Spleen (tissue), 11 donors: Measurements from ENCODE around the gene ME2. TPM values are rescaled to one million over a fixed set of nuclear protein-coding genes. Genes with fewer than 3 reads are reported as not detected.

Experiments
- DNase-seq: peaks from one replicate; pipeline ENCODE4 v3.0.0-alpha.2; 2020
- H3K27ac ChIP-seq, 8 donors: fragments of 200-600 bp; sonication (generic) in 7 of 8; 1 replicate in 4 of 8; 2 replicates in 4 of 8; pipeline versions ENCODE4 v1.5.0 to v1.8.0; 2016 to 2021; ENCODE audit warnings: inconsistent platforms in 4 of 8, mild to moderate bottlenecking in 4 of 8, moderate library complexity in 1 of 8
- H3K27me3 ChIP-seq, 7 donors: fragments of 200-600 bp; sonication (generic) in 6 of 7; replicated peaks in 1 of 7; 1 replicate in 4 of 7; 2 replicates in 3 of 7; pipeline versions ENCODE4 v1.5.0 to v1.8.0; 2016 to 2021; ENCODE audit warnings: inconsistent platforms in 3 of 7, mild to moderate bottlenecking in 1 of 7
- H3K36me3 ChIP-seq, 6 donors: fragments of 200-600 bp; sonication (generic) in 5 of 6; 1 replicate in 4 of 6; 2 replicates in 2 of 6; pipeline versions ENCODE4 v1.5.0 to v1.8.0; 2016 to 2021; ENCODE audit warnings: inconsistent platforms in 2 of 6
- H3K4me1 ChIP-seq, 6 donors: fragments of 200-600 bp; sonication (generic) in 5 of 6; 1 replicate in 3 of 6; 2 replicates in 3 of 6; pipeline versions ENCODE4 v1.5.0 to v1.8.0; 2016 to 2021; ENCODE audit warnings: inconsistent platforms in 3 of 6
- H3K4me3 ChIP-seq, 8 donors: fragments of 200-600 bp; sonication (generic) in 7 of 8; 1 replicate in 4 of 8; 2 replicates in 4 of 8; pipeline versions ENCODE4 v1.5.0 to v1.8.0; 2016 to 2021; ENCODE audit warnings: inconsistent platforms in 4 of 8, mild to moderate bottlenecking in 4 of 8, moderate library complexity in 2 of 8
- H3K9me3 ChIP-seq, 8 donors: fragments of 200-600 bp; sonication (generic) in 7 of 8; 1 replicate in 4 of 8; 2 replicates in 4 of 8; pipeline versions ENCODE4 v1.5.0 to v1.8.0; 2016 to 2021; ENCODE audit warnings: inconsistent platforms in 4 of 8
- CTCF ChIP-seq, 11 experiments: fragments of 200-600 bp in 7 of 11; fragments of 450-650 bp in 4 of 11; sonication (generic) in 4 of 11; IDR thresholded peaks in 8 of 11; conservative IDR thresholded peaks in 3 of 11; 1 replicate in 7 of 11; 2 replicates in 4 of 11; pipeline versions ENCODE4 v1.4.0 to v1.8.0; 2016 to 2021; ENCODE audit warnings: antibody characterized with exemption in 11 of 11, inconsistent platforms in 4 of 11, mild to moderate bottlenecking in 1 of 11
- POLR2A ChIP-seq, 3 donors: fragments of 450-650 bp; IDR thresholded peaks; one replicate each; pipeline ENCODE4 v1.5.1; 2017; ENCODE audit warnings: antibody characterized with exemption in 3 of 3, mild to moderate bottlenecking in 1 of 3
- POLR2AphosphoS5 ChIP-seq, 3 donors: sonication (generic); formaldehyde crosslinking; IDR thresholded peaks; one replicate each; pipeline ENCODE4 v1.5.1; 2017; ENCODE audit warnings: antibody characterized with exemption in 3 of 3
- WGBS, 5 donors: extraction: QIAGEN DNeasy Blood & Tissue Kit in 3 of 5; methylation state at CpG; one replicate each; pipeline versions ENCODE4 v1.1.5 to v1.1.7; 2013 to 2018; 5-methylcytosine and 5-hydroxymethylcytosine counted together
- intact Hi-C: fragments of 100-400 bp; cut with DNase I; formaldehyde crosslinking; loops from one replicate; pipeline ENCODE4 v1.15.0; 2023; ENCODE audit warnings: low total_unique reads
- polyA plus RNA-seq, 3 donors: library from polyadenylated mRNA; stranded (reverse); fragments of 200-250 nt; gene quantifications; one replicate each; pipeline ENCODE4 v1.2.1, GENCODE V29; 2013
- total RNA-seq, 7 donors: library from RNA; depleted of rRNA in 3 of 7; stranded (reverse); fragments of >200 nt in 3 of 7; fragmentation: NEBNext Ultra II Directional in 4 of 7; extraction: Animal tissue kit (Norgen Biotek cat#: 25700) in 4 of 7; gene quantifications; one replicate each; pipeline versions ENCODE4 v1.1.0 to v1.2.1, GENCODE V29; 2016 to 2021
- donor health status: healthy with polysubstance abuse.
- donor health status: DM: no; HTN: no; CAD: no; lungs with moderate emphysema.
- donor health status: DM: no; HTN: no; CAD: no.
- donor health status: Bipolar disorder and iron deficiency.
- donor health status: healthy.
- donor health status: DM: no; HTN: no; CAD: no.
- donor health status: DM: yes; HTN: yes; CAD: no.

Gene ME2
- total and polyA plus RNA-seq, 10 donors = 25.9 to 179 (median 95.6) TPM

GRCh38 chr18:50896093-50896492, 17.2 kb downstream of the ME2 start:
- intact Hi-C loops = no loop called here

GRCh38 chr18:50898919-50899318, 20.0 kb downstream of the ME2 start:
- peaks cover 0 to 8% (median 0%) of the 10 kb centered on the region in 6 donors for H3K4me1 ChIP-seq
- WGBS, 5 donors = 89 to 100% (median 93%) methylated on average over 2 of the region's 2 CpGs
- DNase-seq = no peak

More at GRCh38 chr18:50896093-50896492, 17.2 kb downstream of the ME2 start:
- WGBS, 5 donors = 94 to 100% (median 97%) methylated on average over 1 of the region's 1 CpG
- TF ChIP-seq POLR2A (IDR thresholded peaks at IDR 0.05) (no peak), POLR2AphosphoS5 (IDR thresholded peaks at IDR 0.05) (no peak), CTCF (IDR thresholded peaks at IDR 0.05 in 8 of 11, conservative IDR thresholded peaks at IDR 0.05 in 3 of 11) (no peak)
- no peak overlapping the region for H3K27ac ChIP-seq
- no peak overlapping the region for H3K4me3 ChIP-seq
- peaks cover 0 to 67% (median 33%) of the 10 kb centered on the region in 6 donors for H3K36me3 ChIP-seq
- H3K4me1 ChIP-seq = peaks cover 0 to 8% (median 0%) of the 10 kb centered on the region in 6 donors
- no peak for DNase-seq
- no peaks in the 10 kb centered on the region for H3K27me3 ChIP-seq
- H3K9me3 ChIP-seq = peaks cover 0 to 2% (median 0%) of the 10 kb centered on the region in 8 donors

GRCh38 chr18:50902797-50903196, 23.9 kb downstream of the ME2 start:
- no peak overlapping the region for H3K4me3 ChIP-seq
- H3K4me1 ChIP-seq = peaks cover 0 to 8% (median 0%) of the 10 kb centered on the region in 6 donors
- no peak for DNase-seq
- 79 to 87% (median 80%) methylated on average over 1 of the region's 1 CpG for WGBS, 5 donors
- H3K27me3 ChIP-seq = no peaks in the 10 kb centered on the region
- peaks cover 0 to 93% (median 25%) of the 10 kb centered on the region in 6 donors for H3K36me3 ChIP-seq
- peaks cover 0 to 13% (median 10%) of the 10 kb centered on the region in 8 donors for H3K9me3 ChIP-seq
- intact Hi-C loops = no loop called here
- TF ChIP-seq POLR2AphosphoS5 (IDR thresholded peaks at IDR 0.05) = no peak
- TF ChIP-seq POLR2A (IDR thresholded peaks at IDR 0.05) = no peak
- no peak for TF ChIP-seq CTCF (IDR thresholded peaks at IDR 0.05 in 8 of 11, conservative IDR thresholded peaks at IDR 0.05 in 3 of 11)
- no peak overlapping the region for H3K27ac ChIP-seq

More at GRCh38 chr18:50898919-50899318, 20.0 kb downstream of the ME2 start:
- no peak for TF ChIP-seq POLR2A (IDR thresholded peaks at IDR 0.05)
- no peak for TF ChIP-seq CTCF (IDR thresholded peaks at IDR 0.05 in 8 of 11, conservative IDR thresholded peaks at IDR 0.05 in 3 of 11)
- H3K9me3 ChIP-seq = peaks cover 0 to 2% (median 0%) of the 10 kb centered on the region in 8 donors
- no peak overlapping the region for H3K4me3 ChIP-seq
- H3K27me3 ChIP-seq = no peaks in the 10 kb centered on the region
- peaks cover 0 to 86% (median 35%) of the 10 kb centered on the region in 6 donors for H3K36me3 ChIP-seq
- intact Hi-C loops = no loop called here
- no peak overlapping the region for H3K27ac ChIP-seq

GRCh38 chr18:50906843-50907242, 27.9 kb downstream of the ME2 start:
- Histone ChIP-seq H3K9me3 (peaks cover 0 to 13% (median 9%) of the 10 kb centered on the region in 8 donors), H3K4me1 (no peaks in the 10 kb centered on the region), H3K36me3 (peaks cover 0 to 95% (median 31%) of the 10 kb centered on the region in 6 donors), H3K4me3 (no peak overlapping the region), H3K27ac (no peak overlapping the region), H3K27me3 (no peaks in the 10 kb centered on the region)
- DNase-seq = no peak
- 96 to 100% (median 97%) methylated on average over 2 of the region's 2 CpGs for WGBS, 5 donors
- no peak for TF ChIP-seq POLR2AphosphoS5 (IDR thresholded peaks at IDR 0.05)
- TF ChIP-seq POLR2A (IDR thresholded peaks at IDR 0.05) = no peak
- TF ChIP-seq CTCF (IDR thresholded peaks at IDR 0.05 in 8 of 11, conservative IDR thresholded peaks at IDR 0.05 in 3 of 11) = no peak
- intact Hi-C loops = no loop called here
